Progenitor cell of endocrine pancreas (in vitro differentiated cells): ENCODE measurements around the gene CEP162. TPM values are rescaled to one million over a fixed set of nuclear protein-coding genes. Genes with fewer than 3 reads are reported as not detected.
"Not testable (repeated sequence)": the region's sequence is repeated elsewhere in the genome, so short reads cannot be mapped to it uniquely, and the experiment has no call there.

Experiments
- DNase-seq: peaks from one replicate; pipeline ENCODE4 v3.0.0; 2021; ENCODE audit warnings: low spot score; ENCODE audit not compliant: unreplicated experiment
- H3K27ac Mint-ChIP-seq: 2 replicates; pipeline ENCODE4 v1.8.0; 2021; ENCODE audit warnings: mild to moderate bottlenecking, moderate library complexity, mixed read lengths
- H3K27me3 Mint-ChIP-seq: 2 replicates; pipeline ENCODE4 v1.8.0; 2021; ENCODE audit warnings: mixed read lengths
- H3K36me3 Mint-ChIP-seq: 2 replicates; pipeline ENCODE4 v1.8.0; 2022; ENCODE audit warnings: mixed read lengths; ENCODE audit not compliant: insufficient read depth
- H3K4me1 Mint-ChIP-seq: 2 replicates; pipeline ENCODE4 v1.8.0; 2021; ENCODE audit warnings: low read depth, mixed read lengths
- H3K4me3 Mint-ChIP-seq: 2 replicates; pipeline ENCODE4 v1.8.0; 2021; ENCODE audit warnings: low read depth, mild to moderate bottlenecking, moderate library complexity, mixed read lengths
- H3K9me3 Mint-ChIP-seq: 2 replicates; pipeline ENCODE4 v1.8.0; 2021; ENCODE audit warnings: low read depth, mixed read lengths
- CTCF ChIP-seq: fragments of 200-600 bp; sonication (generic); IDR thresholded peaks from one replicate; pipeline ENCODE4 v1.5.0; 2021; ENCODE audit warnings: antibody characterized with exemption, mild to moderate bottlenecking; ENCODE audit not compliant: unreplicated experiment
- total RNA-seq: library from RNA; stranded (reverse); gene quantifications from 2 replicates; pipeline ENCODE4 v1.2.1, GENCODE V29; 2021

Gene CEP162
- total RNA-seq, 1 donor from 2014 or later, result 23.2 TPM

- no peak overlapping the region for H3K4me3 Mint-ChIP-seq
- H3K4me1 Mint-ChIP-seq, result peaks cover 1% of the 10 kb centered on the region
- H3K36me3 Mint-ChIP-seq, result peaks cover 27% of the 10 kb centered on the region
- no peak for TF ChIP-seq CTCF
- no peak for DNase-seq
- H3K9me3 Mint-ChIP-seq, result no peaks in the 10 kb centered on the region
- no peaks in the 10 kb centered on the region for H3K27me3 Mint-ChIP-seq
- no peak overlapping the region for H3K27ac Mint-ChIP-seq
Observed at GRCh38 chr6:84167457-84167856, 60.0 kb downstream of the CEP162 start.

GRCh38 chr6:84166395-84166794, 61.0 kb downstream of the CEP162 start:
- Mint-ChIP-seq H3K27me3 (no peaks in the 10 kb centered on the region), H3K4me3 (no peak overlapping the region), H3K36me3 (peaks cover 29% of the 10 kb centered on the region), H3K9me3 (no peaks in the 10 kb centered on the region), H3K27ac (peak overlapping the region; percentile 9), H3K4me1 (peaks cover 1% of the 10 kb centered on the region)
- no peak for DNase-seq
- no peak for TF ChIP-seq CTCF

- H3K4me1 Mint-ChIP-seq, H3K27ac Mint-ChIP-seq, H3K9me3 Mint-ChIP-seq, DNase-seq, H3K27me3 Mint-ChIP-seq, H3K4me3 Mint-ChIP-seq: not testable (repeated sequence)
- H3K36me3 Mint-ChIP-seq, result peaks cover 31% of the 10 kb centered on the region
Observed at GRCh38 chr6:84164328-84164727, 63.1 kb downstream of the CEP162 start.

GRCh38 chr6:84161190-84161589, 66.3 kb downstream of the CEP162 start:
- Mint-ChIP-seq H3K36me3 (peaks cover 29% of the 10 kb centered on the region), H3K27me3 (no peaks in the 10 kb centered on the region), H3K4me3 (no peak overlapping the region), H3K9me3 (no peaks in the 10 kb centered on the region), H3K4me1 (no peaks in the 10 kb centered on the region), H3K27ac (peak overlapping the region; percentile 6)
- no peak for TF ChIP-seq CTCF
- no peak for DNase-seq

GRCh38 chr6:84156306-84156705, 71.1 kb downstream of the CEP162 start:
- no peaks in the 10 kb centered on the region for H3K9me3 Mint-ChIP-seq
- no peak overlapping the region for H3K4me3 Mint-ChIP-seq
- no peak for TF ChIP-seq CTCF
- H3K36me3 Mint-ChIP-seq, result peaks cover 26% of the 10 kb centered on the region
- no peak overlapping the region for H3K27ac Mint-ChIP-seq
- peaks cover 6% of the 10 kb centered on the region for H3K4me1 Mint-ChIP-seq
- no peaks in the 10 kb centered on the region for H3K27me3 Mint-ChIP-seq
- DNase-seq, result no peak

- DNase-seq, result no peak
- no peak overlapping the region for H3K27ac Mint-ChIP-seq
- peaks cover 25% of the 10 kb centered on the region for H3K36me3 Mint-ChIP-seq
- H3K4me1 Mint-ChIP-seq, result peaks cover 6% of the 10 kb centered on the region
- H3K27me3 Mint-ChIP-seq, result no peaks in the 10 kb centered on the region
- H3K4me3 Mint-ChIP-seq, result no peak overlapping the region
- no peak for TF ChIP-seq CTCF
- no peaks in the 10 kb centered on the region for H3K9me3 Mint-ChIP-seq
Observed at GRCh38 chr6:84151669-84152068, 75.8 kb downstream of the CEP162 start.
